GM21526 (cell line): ENCODE measurements around the gene GMIP.

Experiments used
- ATAC-seq: cut with Tn5 transposase; IDR thresholded peaks from one replicate; pipeline ENCODE4 v1.9.1; 2021; ENCODE audit warnings: moderate library complexity; ENCODE audit not compliant: unreplicated experiment, low FRiP score

Gene GMIP

DNA sequence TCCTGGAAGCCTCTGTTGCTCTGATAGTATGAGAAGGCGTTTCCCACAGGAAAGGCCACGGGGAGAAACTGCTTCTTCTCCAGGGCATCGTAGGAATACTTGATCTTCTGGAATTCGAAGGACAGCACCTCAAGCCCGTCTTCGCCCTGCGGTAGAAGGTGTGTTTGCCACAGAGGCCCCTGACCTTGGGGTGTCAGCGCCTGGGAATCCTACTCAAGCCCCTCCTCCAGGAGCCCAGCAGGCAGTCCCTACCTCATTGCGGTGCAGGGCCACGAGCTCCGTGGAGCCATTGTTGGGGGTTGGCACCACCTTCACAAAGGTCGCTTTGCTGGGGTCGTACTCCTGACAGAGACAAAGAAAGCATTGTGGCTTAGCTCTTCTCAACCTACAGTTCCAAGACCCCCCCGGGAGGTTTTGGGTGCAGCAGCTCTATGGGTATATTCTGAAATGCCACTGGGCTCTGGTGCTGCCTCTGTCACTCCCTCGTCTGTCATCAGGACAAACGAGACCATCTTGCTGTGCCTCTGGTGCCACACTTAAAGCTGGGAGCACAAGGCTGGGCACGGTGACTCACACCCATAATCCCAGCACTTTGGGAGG, 16.3 kb upstream of the GMIP start:
- ATAC-seq: no peak

DNA sequence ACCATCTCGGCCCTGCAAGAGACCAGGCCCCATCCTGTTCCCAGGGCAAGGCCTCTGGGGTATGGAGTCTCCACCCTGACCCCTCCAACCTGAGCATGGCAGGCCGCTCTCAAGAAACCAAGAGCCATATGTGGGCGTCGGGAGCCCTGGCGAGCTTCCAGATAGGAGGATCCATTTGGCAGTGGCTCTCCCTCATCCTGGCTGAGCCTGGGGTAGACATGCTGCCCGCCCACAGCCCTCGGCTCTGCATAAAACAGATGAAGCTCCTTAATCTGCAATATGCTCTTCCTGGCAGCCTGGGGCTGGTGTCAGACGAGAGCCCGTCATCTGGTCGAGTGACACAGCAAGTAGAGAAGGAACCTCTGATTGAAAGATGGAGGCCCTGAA, 13.9 kb upstream of the GMIP start:
- no peak for ATAC-seq

DNA sequence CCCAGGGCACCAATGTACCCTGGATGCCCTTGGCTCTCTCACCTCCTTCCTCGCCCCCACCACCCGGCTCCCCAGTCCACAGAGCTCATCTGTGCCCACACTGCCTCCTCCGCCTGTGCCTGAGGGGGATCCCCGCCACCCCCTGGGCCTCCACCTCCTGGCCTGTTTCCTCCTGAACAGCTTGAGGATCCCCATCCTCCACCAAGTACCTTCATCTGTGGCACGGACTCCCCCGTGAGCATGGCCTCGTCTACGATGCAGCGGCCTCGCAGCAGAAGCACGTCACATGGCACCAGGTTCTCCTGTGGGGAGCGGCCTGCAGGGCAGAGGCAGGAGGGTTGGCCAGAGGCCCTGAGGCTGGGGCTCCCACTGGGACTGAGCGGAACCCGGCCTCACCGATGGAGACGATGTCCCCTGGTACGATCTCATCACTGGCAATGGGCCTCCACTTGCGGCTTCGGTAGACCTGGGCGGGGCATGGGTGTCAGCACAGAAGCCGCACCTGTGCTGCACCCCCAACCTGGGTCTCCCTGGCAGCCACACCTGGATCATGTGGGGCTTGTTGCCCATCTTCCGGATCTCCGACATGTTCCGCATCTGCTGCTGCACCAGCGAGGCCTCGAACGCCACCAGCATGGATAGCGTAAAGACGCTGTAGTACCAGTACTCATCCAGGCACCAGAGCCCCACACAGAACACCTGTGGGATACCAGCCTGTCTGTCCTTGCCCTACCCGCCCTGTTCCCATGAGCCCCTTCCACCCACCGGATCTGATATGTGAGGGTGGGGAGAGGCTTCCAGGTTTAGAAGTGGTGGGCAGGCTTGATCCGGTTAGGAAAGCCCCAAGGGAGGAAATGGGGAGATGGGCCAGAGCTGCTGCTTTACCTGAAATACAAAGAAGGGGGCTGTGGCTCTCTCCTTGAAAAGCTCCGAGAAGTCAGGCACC, 13.3 kb upstream of the GMIP start:
- no peak for ATAC-seq

DNA sequence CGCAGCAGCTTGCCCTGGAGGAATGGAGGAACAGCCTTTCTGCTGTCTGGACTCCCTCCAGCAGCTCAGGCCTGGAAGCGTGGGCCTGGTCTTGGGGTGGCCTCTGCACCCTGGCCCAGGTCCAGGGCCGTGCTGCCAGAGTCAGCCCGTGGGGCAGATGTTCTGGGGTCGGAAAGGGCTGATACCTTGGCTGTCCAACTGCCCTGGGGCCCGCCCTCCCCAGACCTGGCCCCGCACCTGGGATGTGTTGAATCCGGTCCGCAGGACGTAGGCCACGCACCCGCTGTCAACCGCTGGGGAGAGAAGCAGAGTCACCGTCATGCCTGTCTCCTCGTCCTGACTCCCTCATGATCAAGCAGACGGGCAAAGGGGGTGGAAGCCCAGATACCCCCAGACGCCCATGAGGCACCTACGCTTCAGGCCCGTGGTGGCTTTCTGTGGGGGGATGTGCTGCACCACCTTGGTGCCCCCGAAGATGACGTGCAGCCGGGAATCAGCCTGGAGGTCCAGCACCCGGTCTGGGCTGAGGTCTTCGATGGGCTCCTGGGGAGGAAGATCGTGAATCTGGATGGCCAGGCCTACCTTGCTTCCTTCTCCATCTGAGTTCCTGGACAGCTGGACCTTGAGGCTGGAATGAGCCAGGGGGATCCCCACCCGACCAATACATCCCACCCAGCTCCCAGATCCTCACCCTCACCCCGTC, 12.3 kb upstream of the GMIP start:
- no peak for ATAC-seq

DNA sequence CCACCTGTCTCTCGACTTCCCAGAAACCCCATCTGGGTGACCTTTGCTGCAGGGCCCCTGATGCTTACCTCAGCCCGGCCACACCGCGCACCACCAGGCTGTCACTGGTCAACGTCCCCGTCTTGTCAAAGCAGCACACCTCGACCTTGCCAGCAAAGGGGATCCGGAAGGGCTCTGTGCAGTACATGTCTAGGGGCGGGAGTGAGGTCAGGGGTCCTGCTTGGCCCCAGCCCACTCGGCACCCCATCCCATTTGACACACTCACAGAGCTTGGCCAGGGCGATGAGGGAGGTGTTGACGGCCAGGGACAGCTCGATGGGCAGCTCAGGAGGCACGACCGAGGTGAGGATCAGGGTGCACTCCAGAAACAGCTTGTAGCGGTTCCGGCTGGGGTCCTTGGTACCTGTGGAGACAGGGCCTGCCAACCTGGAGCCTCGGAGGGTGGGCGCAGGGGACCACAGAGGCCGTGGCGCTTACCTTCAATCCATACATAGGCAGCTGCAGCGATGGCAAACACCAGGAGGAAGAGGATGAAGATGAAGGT, 11.7 kb upstream of the GMIP start:
- no peak for ATAC-seq

DNA sequence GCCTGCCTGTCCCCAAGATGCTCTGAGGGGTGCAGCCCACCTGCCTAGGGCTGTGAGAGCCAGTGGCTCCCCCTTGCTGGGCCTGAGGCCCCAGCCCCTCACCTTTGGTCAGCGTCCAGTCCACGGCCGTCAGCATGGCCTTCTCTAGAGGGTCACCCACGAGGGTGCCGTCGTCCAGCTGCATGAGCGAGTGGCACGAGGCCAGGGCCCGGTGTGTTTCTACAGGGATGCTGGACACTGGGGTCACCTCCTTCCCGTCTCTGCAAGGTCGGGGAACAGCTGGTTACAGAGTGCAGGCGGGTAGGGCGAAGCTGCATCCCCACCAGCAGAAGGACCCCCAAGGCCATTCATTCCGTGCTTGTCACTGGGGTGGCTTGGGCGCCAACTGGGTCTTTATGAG, 11.0 kb upstream of the GMIP start:
- ATAC-seq: no peak

DNA sequence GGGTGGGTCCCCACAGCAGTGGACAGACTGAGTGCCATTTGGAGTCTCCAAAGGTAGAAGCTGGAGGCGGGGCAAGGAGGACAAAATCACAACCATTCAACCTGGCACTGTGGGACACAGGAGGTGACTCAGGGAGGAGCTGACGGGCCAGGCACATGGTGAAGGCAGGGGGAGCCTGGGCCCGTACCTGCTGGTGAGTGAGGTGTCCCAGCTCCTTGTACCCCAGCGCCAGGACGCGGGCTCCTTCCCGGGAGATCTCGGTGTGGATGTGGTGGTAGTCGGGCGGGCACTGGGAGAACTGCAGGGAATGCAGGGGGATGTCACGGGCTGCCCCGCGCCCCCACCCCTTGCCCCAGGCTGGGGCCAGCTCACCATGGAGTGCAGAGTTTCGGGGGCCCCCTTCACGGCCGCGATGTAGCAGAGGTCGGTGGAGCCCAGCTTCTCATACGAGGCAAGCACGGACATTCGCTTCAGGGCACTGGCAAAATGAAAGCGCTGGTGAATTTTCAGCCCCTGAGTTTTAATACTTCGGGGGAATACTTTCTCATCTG, 10.2 kb upstream of the GMIP start:
- ATAC-seq: no peak

DNA sequence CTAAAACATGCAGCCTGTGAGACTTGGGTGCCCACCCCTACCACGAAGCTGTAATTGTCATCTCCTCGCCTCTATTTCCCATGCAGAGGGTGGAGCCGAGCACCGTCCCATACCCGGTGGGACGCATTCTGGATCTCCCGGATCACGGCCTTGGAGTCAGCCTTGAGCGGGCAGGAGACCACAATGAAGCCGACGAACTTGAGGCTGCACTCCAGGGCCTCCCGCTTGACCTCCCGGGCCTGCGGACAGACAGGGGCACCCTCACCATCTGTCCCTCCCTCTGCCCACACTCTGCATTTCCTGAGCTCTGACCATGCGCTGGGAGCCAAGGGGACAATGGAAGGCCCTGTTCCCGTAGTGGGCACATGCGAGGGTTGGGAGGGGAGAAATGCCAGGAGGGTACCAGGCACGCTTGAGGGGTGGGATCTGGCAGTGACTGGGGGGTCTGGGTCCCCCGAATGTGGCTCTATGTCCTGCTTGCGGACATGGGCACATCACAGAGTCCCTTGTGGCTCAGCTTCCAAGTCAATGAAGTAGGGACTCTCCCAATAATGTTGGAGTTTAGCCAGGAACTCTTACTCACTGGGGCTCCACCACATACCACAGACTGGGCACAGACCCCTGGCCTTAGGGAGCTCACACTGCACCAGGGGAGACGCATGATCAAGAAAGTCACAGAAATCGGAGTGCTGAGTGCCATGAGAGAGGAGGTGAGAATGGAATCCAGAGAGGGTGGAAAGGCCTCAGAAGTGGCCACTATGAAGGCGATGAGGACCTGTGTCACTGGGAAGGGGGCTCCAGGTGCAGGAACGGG, 9.2 kb upstream of the GMIP start:
- no peak for ATAC-seq

DNA sequence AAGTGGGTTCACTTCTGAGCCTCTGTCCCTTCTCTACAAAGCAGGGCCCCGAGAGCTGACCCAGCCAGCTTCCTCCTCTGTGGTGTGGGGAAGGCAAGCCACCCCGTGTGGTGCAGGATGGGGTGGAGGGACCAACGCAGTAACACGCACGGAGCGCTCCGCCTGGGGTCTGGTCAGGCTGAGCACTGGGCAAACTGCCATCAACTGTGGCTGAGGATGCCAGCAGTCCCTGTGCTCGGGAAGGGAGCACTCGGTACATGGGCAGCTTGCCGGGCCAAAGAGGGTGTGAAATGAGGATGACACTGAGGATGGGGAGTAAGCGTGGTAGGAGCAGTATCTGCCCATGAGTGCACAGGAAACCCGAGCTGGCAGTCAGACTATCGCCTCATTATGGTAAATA, 7.6 kb upstream of the GMIP start:
- no peak for ATAC-seq

DNA sequence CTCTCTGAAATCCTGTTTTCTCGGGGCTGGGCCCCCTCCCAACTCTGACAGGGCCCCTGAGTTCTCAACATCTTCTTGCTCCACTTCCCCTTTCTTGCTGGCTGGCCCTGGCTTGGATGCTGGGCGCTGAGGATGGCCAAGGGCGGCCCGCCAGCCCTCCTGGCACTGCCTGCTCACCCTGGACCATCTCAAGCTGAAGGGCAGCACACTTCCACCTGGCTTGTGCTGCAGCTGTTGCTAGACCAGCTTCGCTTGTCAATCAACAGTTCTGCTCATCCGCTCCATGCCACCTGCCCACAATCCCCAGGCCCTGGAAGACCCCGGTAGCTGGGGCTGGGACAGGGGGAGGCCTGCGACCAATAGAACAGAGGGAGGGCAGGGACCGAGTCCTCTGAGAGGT, 6.9 kb upstream of the GMIP start:
- no peak for ATAC-seq

DNA sequence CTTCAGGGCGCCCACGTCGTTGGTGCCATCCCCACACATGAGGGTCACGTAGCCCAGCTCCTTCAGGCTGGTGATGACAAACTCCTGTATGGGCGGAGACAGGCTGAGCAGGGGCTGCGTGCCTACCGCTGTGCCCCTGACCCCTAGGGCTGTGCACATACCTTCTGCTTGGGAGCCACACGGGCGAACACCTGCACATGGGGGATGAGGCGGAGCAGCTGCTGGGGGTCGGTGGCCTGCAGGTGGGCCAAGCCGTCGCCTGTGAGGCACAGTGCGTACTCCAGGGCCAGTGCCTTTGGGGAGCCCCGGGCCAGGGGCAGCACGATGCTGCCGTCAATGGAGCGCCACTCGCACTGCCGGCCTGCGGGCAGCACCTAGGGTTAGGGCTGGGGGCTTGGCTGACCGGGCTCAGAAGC, 6.1 kb upstream of the GMIP start:
- no peak for ATAC-seq

DNA sequence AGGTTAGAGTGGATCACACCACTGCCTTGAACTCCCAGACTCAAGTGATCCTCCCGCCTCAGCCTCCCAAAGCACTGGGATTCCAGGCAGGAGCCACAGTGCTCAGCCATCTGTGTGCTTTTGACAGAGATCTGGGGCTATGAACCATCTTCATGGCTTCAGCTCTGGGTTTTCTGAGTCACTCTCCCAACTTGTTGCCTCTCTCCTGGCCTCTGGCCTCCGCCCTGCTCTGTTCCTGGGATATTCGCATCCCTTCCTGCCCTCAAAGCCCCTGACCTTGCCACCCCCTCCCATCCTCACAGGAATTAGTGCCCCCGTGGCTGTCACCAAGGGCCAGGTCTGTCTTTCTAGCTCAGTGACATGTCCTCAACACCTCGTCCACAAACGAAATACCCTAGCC, 5.7 kb upstream of the GMIP start:
- no peak for ATAC-seq

DNA sequence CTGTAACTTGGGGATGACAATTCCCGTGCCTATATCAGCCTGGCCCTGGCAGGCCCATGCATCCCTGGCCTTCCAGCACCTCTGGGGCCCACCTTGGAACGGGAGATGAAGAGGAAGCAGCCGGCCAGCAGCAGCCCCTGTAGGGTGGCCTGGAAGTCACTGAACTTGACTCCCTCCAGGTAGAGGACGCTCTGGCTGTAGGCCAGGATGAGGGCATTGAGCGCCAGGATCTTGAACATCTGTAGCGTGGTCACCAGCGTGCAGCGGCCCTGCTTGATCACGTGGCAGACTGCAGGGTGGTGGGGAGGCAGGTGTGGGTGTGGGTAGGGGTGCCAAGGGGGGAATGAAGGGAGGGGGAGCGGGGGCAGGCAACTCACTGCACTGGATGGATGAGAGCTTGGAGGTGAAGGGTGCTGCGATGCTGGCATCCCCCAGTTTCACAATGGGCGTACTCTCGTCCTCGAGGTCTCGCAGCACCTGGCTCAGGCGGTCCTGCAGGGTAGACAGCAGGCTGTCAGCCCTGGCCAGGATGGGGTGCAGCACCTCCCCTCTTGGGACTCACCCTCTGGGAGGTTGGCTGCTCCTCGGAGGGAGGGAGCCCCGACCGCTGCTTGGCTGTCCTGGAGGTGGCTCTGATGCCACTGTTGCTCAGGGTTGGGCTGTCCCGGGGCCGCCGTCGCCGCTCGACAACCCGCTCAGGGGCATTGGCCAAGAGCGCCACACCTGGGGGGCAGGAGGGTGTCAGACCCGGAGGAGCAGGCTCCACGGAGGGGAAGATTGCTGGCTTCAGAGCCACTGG, 3.8 kb upstream of the GMIP start:
- no peak for ATAC-seq

DNA sequence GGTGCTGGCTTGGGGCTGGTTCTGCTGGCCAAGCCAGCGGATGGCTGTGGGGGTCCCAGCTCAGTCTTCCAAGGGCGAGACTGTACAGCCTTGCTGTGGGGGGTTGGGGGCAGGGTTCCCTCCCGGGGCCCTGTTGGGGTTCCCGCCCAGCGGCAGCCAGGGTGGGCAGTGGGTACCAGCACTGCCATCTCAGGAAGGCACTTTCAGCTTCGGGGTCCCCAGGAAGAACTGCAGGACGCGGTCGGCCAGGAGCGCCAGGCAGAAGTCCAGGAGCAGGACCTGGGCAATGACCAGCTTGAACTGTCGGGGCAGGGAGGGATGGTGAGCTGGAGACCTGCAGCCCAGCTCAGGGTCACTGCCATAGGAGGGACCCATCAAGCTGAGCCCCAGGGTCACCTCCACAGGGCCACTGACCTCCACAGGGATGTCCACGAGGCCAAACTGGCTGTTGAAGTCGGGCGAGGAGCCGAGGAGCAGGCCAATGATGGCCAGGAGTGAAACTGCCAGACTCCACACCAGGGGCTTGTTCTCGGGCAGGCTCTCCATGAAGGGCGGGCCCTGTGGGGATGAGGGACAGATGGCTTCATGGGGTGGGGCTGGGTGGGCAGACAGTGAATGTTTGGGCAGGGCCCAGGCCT, 1.9 kb upstream of the GMIP start:
- ATAC-seq: no peak

DNA sequence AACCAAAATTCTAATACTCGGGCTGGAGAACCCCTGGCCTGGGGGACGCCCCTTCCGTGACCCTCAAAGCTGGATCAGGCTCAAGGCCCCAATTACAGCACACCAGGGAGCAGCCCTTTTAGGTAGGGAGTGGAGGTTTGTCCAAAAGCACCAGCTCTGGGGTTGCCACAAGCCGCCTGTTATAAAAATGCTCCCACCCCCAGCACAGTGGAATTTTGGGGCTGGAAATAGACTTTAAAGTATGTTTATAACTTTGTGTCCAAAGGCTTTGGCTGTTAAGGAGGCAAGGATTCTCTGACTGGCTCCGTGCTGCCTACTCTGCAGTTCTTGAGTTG, 564 bp upstream of the GMIP start:
- ATAC-seq: no peak

DNA sequence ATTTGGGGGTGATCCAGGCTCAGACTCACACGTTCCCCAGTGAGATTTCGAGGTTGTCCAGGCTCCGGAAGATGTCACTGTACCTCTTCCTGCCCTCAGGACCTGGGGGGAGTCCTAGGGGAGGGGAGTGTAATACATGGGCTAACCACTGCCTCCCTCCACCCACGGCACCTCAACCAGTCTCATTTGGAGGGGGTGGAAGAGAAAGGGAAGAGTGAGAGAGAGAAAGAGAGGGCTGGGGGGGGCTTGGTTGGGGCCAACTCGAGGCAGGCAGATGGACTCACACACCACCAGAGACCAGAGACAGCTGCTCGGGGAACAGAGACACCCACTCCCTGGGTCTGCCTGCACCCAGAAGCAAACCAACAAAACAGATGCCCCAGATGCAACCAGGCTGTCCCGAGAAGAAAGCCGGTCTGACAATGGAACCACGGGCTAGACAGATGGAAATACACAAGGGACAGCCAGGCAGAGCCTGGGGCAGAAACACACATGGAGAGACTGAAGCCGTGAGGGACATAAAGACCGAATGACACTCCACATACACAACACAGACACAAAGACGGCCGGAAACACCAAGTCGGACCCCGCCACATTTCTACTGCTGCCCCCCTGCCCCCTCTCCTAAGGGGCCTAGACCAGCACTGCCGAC, 825 bp downstream of the GMIP start:
- no peak for ATAC-seq

DNA sequence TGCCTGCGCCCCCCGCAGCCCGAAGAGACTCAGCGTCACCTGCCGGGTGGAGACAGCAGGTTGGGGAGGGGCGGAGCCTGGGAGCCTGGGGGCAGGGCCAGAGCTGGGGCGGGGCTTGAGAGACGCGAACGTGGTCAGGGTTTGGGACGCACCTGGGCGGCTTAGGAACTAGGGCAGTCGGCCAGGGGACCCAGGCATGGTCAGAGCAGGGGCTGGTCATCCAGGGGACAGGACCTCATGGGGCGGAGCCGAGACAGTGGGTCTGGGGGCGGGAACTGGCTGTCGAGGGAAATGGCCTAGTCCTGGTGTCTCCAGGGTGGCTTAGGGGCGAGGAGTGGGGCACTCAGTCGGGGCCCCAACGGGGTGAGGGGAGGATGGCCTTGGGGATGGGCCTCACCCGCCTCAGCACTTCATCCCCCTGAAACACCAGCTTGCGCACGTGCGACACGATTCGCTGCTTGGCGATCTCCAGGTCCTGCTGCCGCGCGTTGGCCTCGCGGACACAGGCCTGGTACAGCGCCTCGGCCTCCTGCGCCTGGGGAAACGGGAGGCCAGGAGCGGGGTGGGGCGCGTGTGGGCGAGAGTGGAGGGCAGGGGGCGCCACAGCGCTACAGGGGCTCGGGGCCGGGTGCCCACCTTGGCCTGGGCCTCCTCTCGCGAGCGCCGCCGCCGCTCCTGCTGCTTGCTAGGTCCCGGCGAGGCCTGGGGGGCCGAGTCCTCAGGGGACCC, 5.8 kb downstream of the GMIP start:
- no peak for ATAC-seq

DNA sequence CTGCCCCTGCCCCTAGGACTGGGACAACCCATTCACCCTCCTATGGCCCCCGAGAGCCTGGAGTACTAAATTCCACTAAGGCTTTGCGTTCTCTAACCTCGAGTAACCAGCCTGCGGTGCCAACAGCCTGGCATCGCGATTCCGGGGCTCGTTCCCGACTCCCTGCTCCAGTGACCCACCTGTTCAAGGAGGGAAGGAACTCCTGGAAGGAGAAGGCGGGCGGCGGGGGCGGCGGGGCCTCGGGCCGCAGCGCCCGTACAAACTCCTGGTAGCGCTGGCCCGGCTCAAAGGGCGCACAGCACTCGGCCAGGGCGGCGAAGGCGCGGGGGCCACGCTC, 6.3 kb downstream of the GMIP start:
- ATAC-seq: no peak
